Measurements from ENCODE around the gene FAU.

DNA sequence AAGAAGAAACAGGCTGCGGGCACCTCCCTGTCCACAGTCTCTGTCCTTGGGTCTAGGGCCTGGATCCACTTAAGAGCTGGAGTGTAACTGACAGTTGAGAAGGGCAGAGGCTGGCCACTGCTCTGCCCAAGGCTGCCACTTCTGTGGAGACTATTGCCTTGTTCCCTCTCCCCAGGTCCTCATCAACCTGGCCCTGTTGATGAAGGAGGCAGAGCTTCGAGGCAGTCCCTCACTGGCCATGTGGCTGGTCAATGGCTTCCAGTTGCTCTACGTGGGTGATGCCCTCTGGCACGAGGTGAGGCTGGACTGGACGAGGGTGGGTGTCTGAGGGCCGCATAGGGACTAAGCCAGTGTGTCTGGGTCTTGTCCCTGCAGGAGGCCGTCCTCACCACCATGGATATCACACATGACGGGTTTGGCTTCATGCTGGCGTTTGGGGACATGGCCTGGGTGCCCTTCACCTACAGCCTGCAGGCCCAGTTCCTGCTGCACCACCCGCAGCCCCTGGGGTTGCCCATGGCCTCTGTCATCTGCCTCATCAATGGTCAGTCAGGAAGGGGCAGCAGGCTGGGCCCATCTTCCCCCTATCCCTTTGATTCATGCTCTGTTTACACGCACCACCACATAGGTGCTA, 7.3 kb downstream of the FAU start:
- no peak for TF ChIP-seq POU2F2 (IDR thresholded peaks at IDR 0.05; ENCODE audit: low read depth, low read length)
- TF ChIP-seq POLR2A (IDR thresholded peaks at IDR 0.05; ENCODE audit: low read depth, low read length): no peak; the same call in 1 of the 2 replicates
- peak; percentile 52; the same call in 1 of the 2 replicates for TF ChIP-seq POLR2AphosphoS5 (IDR thresholded peaks at IDR 0.05; ENCODE audit: low read depth, low read length)

Measured in GM12891 (cell line).